Osteocyte (in vitro differentiated cells): Measurements from ENCODE around the gene CNTNAP2. TPM values are rescaled to one million over a fixed set of nuclear protein-coding genes. Genes with fewer than 3 reads are reported as not detected.
"Not testable (repeated sequence)": the region's sequence is repeated elsewhere in the genome, so short reads cannot be mapped to it uniquely, and the experiment has no call there.

ENCODE experiments used
- DNase-seq: peaks from one replicate; pipeline ENCODE4 v3.0.0; 2021; ENCODE audit warnings: mixed read lengths; ENCODE audit not compliant: unreplicated experiment; ENCODE audit errors: extremely low spot score
- H3K27ac Mint-ChIP-seq: one replicate; pipeline ENCODE4 v1.8.0; 2021; ENCODE audit warnings: mild to moderate bottlenecking, mixed read lengths; ENCODE audit not compliant: unreplicated experiment
- H3K27me3 Mint-ChIP-seq: one replicate; pipeline ENCODE4 v1.8.0; 2021; ENCODE audit warnings: mixed read lengths; ENCODE audit not compliant: unreplicated experiment
- H3K36me3 Mint-ChIP-seq: one replicate; pipeline ENCODE4 v1.8.0; 2021; ENCODE audit warnings: mixed read lengths; ENCODE audit not compliant: unreplicated experiment
- H3K4me1 Mint-ChIP-seq: one replicate; pipeline ENCODE4 v1.8.0; 2021; ENCODE audit warnings: mixed read lengths; ENCODE audit not compliant: unreplicated experiment
- H3K4me3 Mint-ChIP-seq: one replicate; pipeline ENCODE4 v1.8.0; 2021; ENCODE audit warnings: mild to moderate bottlenecking, moderate library complexity, mixed read lengths; ENCODE audit not compliant: unreplicated experiment
- H3K9me3 Mint-ChIP-seq: one replicate; pipeline ENCODE4 v1.8.0; 2021; ENCODE audit warnings: mixed read lengths; ENCODE audit not compliant: unreplicated experiment
- CTCF ChIP-seq: fragments of 200-600 bp; sonication (generic); IDR thresholded peaks from 2 replicates; pipeline ENCODE4 v1.5.0; 2021; ENCODE audit warnings: antibody characterized with exemption, mild to moderate bottlenecking, moderate library complexity
- total RNA-seq: library from RNA; stranded (reverse); gene quantifications from 2 replicates; pipeline ENCODE4 v1.2.1, GENCODE V29; 2021

The CNTNAP2 gene
- total RNA-seq, 1 donor from 2014 or later = 1.4 TPM

- no peaks in the 10 kb centered on the region for H3K27me3 Mint-ChIP-seq
- DNase-seq = no peak
- TF ChIP-seq CTCF = no peak
- no peaks in the 10 kb centered on the region for H3K36me3 Mint-ChIP-seq
- no peaks in the 10 kb centered on the region for H3K4me1 Mint-ChIP-seq
- peaks cover 11% of the 10 kb centered on the region for H3K9me3 Mint-ChIP-seq
- no peak overlapping the region for H3K27ac Mint-ChIP-seq
- no peak overlapping the region for H3K4me3 Mint-ChIP-seq
Observed at GRCh38 chr7:146235195-146235594, 118.6 kb downstream of the CNTNAP2 start.

DNA sequence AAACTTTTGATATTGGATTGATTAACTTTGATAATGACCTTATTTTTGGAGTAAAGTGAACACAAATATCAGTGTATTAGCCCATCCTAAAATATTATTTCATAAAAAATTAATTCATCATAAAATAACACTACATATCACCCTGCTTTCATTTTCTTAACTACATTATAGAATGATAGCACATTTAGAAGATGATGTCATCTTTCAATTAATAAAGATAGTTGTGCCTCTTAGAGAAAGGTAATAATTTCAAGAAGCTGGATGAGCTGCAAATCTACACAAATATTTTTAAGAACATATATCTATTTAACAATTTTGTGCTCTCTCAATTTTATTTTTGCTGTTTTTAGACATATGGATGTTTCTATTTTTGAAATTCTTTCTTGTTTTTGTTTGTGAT is 126.1 kb downstream of the CNTNAP2 start:
- H3K4me1 Mint-ChIP-seq = no peaks in the 10 kb centered on the region
- no peak for DNase-seq
- no peak overlapping the region for H3K27ac Mint-ChIP-seq
- no peak for TF ChIP-seq CTCF
- H3K9me3 Mint-ChIP-seq = peaks cover 35% of the 10 kb centered on the region
- no peak overlapping the region for H3K4me3 Mint-ChIP-seq
- no peaks in the 10 kb centered on the region for H3K27me3 Mint-ChIP-seq
- H3K36me3 Mint-ChIP-seq = no peaks in the 10 kb centered on the region

GRCh38 chr7:146247991-146248390 is 131.4 kb downstream of the CNTNAP2 start:
- DNase-seq, H3K4me3 Mint-ChIP-seq, H3K36me3 Mint-ChIP-seq, H3K27me3 Mint-ChIP-seq, H3K27ac Mint-ChIP-seq, H3K4me1 Mint-ChIP-seq: not testable (repeated sequence)
- peaks cover 39% of the 10 kb centered on the region for H3K9me3 Mint-ChIP-seq

DNA sequence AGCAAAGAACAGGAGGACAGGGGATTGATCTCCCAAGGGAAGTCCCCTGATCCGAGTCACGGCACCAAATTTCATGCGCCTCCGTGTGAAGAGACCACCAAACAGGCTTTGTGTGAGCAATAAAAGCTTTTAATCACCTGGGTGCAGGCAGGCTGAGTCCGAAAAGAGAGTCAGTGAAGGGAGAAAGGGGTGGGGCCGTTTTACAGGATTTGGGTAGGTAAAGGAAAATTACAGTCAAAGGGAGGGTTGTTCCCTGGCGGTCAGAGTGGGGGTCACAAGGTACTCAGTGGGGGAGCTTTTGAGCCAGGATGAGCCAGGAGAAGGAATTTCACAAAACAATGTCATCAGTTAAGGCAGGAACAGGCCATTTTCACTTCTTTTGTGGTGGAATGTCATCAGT is 132.1 kb downstream of the CNTNAP2 start:
- H3K27ac Mint-ChIP-seq, H3K27me3 Mint-ChIP-seq: not testable (repeated sequence)

GRCh38 chr7:146249272-146249671 is 132.7 kb downstream of the CNTNAP2 start:
- no peaks in the 10 kb centered on the region for H3K27me3 Mint-ChIP-seq
- H3K36me3 Mint-ChIP-seq = no peaks in the 10 kb centered on the region
- DNase-seq = no peak
- H3K27ac Mint-ChIP-seq = no peak overlapping the region
- no peaks in the 10 kb centered on the region for H3K4me1 Mint-ChIP-seq
- peaks cover 45% of the 10 kb centered on the region for H3K9me3 Mint-ChIP-seq
- no peak for TF ChIP-seq CTCF
- no peak overlapping the region for H3K4me3 Mint-ChIP-seq

More for the DNA sequence above, 132.1 kb downstream of the CNTNAP2 start:
- not testable (repeated sequence) for H3K4me1 Mint-ChIP-seq, H3K4me3 Mint-ChIP-seq, H3K36me3 Mint-ChIP-seq, DNase-seq
- H3K9me3 Mint-ChIP-seq = peaks cover 45% of the 10 kb centered on the region

- TF ChIP-seq CTCF = no peak
- Mint-ChIP-seq H3K27ac (no peak overlapping the region), H3K4me3 (no peak overlapping the region), H3K27me3 (no peaks in the 10 kb centered on the region), H3K9me3 (peaks cover 16% of the 10 kb centered on the region), H3K36me3 (no peaks in the 10 kb centered on the region), H3K4me1 (no peaks in the 10 kb centered on the region)
- no peak for DNase-seq
Observed at GRCh38 chr7:146255609-146256008, 139.0 kb downstream of the CNTNAP2 start.
